Activated T-cell treated with anti-CD3 and anti-CD28 coated beads for 4 hours (primary cell): Measurements from ENCODE around the gene ACLY.
"Not testable (repeated sequence)": the region's sequence is repeated elsewhere in the genome, so short reads cannot be mapped to it uniquely, and the experiment has no call there.

Experiments
- DNase-seq: peaks from one replicate; pipeline ENCODE4 v3.0.0-alpha.2; 2020

ACLY gene

DNA sequence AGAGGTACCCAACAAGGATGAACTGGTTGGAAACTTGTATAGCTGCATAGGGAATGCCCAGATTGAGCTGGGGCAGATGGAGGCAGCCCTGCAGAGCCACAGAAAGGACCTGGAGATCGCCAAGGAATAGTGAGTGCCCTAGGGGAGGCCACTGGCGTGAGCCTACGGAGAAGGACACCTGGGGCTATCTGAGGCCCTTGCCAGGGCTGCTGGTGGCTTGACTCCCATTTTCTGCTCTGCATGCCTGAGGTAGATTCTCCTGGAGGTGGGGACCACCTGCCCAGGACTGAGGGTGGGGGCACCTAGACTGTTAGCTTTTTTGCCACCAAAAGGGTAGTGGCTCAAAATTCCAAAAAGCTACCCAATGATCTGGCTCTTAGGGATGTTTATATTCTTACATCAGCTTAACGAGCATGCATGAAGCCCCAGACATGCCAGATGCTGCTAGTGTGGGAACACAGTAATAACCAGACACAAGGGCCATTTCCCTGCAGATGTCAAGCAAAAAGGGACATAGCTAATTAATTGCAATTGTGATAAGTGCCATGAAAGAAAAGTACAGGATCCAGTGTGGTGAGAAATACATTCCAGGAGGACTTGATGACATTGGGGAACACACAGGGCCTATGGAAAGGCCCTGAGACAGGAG is 20.4 kb upstream of the ACLY start:
- no peak for DNase-seq

DNA sequence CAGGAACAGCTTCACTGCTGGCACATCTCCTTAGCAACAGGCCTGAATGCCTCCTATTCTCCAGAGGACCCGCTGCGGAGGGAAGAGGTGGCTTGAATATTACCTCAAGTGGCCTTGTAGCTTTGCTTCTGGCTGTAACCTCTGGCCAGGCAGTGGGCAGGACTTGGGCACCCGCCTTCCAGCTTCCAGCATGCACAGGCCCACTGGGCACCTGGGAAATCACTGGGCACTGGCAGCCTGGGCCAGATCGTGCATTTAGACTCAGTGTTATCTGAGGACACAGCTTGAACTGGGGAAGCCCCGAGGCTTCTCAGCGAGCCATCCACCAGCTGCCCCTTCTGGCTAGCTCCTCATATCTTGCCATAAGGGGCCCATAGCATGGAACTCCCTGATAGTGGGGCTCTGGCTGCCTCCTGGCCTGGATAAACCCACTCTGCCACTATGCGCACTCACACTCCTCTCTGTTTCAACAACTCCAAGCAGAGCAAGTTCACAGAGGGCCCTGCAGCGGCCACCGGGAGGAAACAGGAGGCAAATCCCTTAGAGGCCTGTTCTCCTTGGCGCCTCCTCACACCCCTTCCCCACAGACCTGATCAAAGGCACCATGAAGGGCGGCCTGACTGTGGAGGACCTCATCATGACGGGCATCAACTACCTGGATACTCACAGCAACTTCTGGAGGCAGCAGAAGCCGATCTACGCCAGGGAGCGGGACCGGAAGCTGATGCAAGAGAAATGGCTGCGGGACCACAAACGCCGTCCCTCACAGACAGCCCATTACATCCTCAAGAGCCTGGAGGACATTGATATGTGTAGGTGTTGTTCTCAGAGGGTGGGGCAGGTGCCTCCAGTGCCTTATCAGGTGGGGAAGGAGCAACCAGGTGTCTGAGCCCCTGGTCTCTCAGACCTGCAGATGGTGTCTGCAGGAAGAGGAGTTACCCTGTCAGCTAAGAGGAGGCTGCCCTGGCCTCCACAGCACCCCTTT is 19.5 kb upstream of the ACLY start:
- DNase-seq = no peak

DNA sequence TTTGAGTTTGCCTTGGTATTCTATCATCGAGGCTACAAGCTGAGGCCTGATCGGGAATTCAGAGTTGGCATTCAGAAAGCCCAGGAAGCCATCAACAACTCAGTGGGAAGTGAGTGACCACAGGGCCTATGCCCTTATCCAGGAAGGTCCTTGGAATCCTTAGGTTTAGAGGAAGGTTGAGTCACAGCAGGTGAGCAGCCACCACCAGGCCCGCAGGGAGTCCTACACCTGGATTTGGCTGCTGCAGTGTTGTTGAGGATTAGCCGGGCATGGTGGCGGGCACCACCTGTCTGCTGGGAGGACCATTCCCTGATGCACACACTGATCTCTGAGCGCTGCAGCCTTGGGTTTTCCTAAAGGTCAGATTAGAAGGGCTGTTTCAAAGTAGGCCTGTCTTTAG is 16.9 kb upstream of the ACLY start:
- no peak for DNase-seq

DNA sequence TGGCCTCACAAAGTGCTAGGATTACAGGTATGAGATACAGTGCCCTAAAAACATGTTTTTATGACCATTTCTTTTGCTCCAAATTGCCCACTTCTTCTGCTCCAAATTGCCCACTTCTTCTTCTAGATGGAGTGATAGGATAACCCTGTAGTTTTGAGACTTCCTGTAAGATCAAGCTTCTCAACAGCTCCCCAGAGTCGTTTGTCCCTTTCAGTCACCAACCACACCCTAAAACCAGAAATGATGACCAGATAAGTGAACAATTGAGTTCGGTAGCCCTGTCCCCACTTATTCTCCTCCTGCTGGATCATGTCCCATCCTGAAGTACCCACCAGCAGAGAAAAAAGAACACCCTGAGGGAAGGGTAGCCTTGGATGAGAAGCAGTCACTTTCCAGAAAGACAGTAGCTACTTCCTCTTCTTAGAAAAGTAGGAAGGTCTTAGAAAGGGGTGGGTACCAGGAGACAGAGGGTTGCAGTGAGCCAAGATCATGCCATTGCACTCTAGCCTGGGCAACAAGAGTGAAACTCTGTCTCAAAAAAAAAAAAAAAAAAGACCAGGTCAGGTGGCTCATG is 14.2 kb upstream of the ACLY start:
- DNase-seq = no peak

DNA sequence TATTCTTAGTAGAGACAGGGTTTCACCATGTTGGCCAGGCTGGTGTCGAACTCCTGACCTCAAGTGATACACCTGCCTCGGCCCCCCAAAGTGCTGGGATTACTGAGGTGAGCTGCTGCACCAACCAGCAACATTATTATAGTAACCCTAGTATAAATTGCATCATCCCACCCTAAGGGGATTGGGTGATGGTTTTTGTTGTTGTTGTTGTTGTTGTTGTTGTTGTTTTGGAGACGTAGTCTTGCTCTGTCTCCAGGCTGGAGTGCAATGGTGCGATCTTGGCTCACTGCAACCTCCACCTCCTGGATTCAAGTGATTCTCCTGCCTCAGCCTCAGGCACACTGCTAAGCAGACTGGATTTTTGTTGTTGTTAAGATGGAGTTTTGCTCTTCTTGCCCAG is 13.0 kb upstream of the ACLY start:
- not testable (repeated sequence) for DNase-seq

DNA sequence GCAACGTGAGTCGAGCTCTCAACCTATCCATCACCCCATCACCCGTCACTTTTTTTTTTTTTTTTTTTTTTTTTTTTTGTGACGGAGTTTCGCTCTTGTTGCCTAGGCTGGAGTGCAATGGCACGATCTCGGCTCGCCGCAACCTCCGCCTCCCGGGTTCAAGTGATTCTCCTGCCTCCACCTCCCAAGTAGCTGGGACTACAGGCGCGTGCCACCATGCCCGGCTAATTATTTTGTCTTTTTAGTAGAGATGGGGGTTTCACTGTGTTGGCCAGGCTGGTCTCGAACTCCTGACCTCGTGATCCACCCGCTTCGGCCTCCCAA is 12.0 kb upstream of the ACLY start:
- not testable (repeated sequence) for DNase-seq

- peak; percentile 91 for DNase-seq
These were observed 11.5 kb upstream of the ACLY start, which contains the start of gene ODAD4 for GRCh38 chr17:41930009-41930832. ODAD4 (plus strand) TSS chr17:41930617; CDS start chr17:41930724, 107 bp downstream.

DNA sequence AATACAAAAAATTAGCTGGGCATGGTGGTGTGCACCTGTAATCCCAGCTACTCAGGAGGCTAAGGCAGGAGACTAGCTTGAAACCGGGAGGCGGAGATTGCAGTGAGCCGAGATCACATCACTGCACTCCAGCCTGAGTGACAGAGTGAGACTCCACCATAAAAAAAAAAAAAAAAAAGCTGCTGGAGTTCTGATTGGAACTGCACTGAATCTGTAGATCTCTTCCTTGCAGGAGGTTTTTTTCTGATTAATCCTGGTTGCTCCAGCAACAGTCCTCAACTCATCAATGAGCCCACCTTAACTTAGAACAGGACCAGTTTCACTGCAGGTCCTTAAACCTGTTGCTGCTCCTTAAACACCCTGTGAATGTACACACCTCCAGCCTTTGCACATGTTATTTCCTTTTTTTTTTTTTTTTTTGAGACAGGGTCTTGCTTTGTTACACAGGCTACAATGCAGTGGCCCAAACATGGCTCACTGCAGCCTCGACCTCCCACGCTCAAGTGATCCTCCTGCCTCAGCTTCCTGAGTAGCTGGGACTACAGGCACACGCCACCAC is 10.0 kb upstream of the ACLY start:
- DNase-seq = no peak

DNA sequence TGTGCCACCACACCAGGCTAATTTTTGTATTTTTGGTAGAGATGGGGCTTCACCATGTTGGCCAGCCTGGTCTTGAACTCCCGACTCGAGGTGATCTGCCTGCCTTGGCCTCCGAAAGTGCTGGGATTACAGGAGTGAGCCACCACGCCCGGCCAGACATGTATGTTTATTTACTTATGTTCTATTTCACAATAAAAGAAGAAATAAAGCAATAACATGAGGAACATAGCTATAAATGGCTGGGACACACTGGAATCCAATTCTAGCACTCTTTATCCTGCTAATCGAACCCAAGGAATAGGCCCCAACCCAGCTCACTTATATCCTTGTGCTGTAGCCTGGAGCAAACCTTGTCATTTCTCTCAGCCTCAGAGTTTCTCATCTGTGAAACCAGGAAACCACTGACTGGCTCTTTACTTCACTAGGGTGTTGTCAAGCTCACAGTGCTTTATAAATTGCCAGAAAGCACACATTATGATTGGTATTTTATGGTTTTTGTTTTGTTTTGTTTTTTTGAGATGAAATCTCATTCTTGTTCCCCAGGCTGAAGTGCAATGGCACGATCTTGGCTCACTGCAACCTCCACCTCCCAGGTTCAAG is 7.3 kb upstream of the ACLY start:
- no peak for DNase-seq

- no peak for DNase-seq
These were observed 1.8 kb upstream of the ACLY start for GRCh38 chr17:41920580-41920955.

DNA sequence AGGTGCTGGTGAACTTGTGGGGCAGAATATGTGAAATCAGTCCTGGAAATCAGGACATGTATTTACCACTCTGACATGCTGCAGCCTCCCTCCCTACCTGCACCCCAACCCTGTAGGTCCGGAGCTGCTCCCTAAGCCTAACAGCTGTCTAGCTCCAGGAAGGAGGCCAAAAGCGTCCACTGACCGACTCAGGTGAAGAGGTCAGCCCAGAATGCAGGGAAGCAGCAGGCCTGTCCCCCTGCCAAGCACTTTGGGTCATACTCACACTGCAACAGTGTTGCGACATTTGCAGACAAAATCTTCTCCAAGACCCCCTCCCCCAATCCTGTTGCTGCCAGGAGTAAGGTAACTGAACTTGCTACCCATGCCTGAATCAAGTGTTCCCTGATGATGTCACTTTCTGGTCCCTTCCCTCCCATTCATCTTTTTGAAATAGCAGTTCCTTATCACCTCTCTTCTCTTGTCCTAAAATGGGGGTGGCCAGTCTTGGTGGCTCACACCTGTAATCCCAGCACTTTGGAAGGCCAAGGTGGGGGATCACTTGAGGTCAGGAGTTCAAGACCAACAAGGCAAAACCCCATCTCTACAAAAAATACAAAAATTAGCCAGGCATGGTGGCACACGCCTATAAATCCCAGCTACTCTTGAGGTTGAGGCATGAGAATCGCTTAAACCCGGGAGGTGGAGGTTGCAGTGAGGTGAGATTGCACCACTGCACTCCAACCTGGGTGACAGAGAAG is 1.3 kb upstream of the ACLY start:
- no peak for DNase-seq

GRCh38 chr17:41919165-41919817 is 540 bp upstream of the ACLY start:
- no peak for DNase-seq

- DNase-seq = peak; percentile 12
These were observed 955 bp downstream of the ACLY start for GRCh38 chr17:41917679-41918313.

GRCh38 chr17:41917192-41917591 is 1.6 kb downstream of the ACLY start:
- DNase-seq = no peak

- no peak for DNase-seq
These were observed 3.2 kb downstream of the ACLY start for GRCh38 chr17:41915566-41915965.

- no peak for DNase-seq
These were observed 3.7 kb downstream of the ACLY start for GRCh38 chr17:41915020-41915419.

GRCh38 chr17:41914358-41914766 is 4.4 kb downstream of the ACLY start:
- DNase-seq = no peak

GRCh38 chr17:41913798-41914197 is 5.0 kb downstream of the ACLY start:
- no peak for DNase-seq

DNA sequence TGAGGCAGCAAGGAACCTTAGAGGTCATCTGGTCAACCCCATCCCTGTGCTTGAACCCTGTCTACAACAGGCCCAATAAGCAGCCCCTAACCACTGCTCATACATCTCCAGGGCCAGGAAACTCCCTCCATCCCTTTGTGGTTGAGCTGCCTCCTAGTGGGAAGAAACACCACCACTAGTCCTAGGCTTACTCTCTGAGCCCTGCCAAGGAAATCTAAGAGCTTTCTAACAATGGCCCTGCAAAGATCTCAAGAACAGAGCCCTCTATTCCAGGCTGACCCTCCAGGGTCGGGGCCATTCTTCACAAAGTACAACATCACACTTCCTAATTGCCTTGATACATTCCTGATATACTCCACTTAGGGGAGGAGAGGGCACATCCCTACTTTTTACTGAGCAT is 5.8 kb downstream of the ACLY start:
- DNase-seq = no peak

- no peak for DNase-seq
These were observed 7.9 kb downstream of the ACLY start for GRCh38 chr17:41910701-41911391.
